Lower leg skin (tissue), 3 donors: Measurements from ENCODE around the gene TNFRSF8.

Experiments
- POLR2A ChIP-seq, 2 donors: fragments of 450-650 bp; IDR thresholded peaks; one replicate each; pipeline ENCODE4 v1.6.1; 2016 to 2017; ENCODE audit warnings: antibody characterized with exemption in 2 of 2, mild to moderate bottlenecking in 1 of 2, moderate library complexity in 1 of 2
- TF ChIP-seq, protein P1 (sequence below), 3 donors: fragments of 450-650 bp; IDR thresholded peaks; one replicate each; pipeline ENCODE4 v1.5.1; 2016; ENCODE audit warnings: antibody characterized with exemption in 3 of 3, mild to moderate bottlenecking in 3 of 3, moderate library complexity in 2 of 3

DNA sequence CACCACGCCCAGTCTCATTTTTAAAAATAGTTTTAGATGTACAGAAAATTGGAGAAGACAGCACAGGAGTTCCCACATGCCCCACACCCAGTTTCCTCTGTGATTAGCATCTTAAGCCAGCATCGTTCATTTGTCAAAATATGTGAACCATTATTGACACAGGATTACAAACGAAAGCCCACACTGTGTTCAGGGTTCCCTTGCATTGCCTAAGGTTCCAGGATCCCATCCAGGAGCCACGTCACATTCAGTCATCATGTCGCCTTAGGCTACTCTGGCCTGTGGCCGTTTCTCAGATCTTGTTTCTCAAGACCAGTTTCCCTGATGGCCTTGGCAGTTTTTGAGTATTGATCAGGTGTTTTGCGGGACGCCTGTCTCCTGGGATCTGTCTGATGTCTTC lies 69.0 kb downstream of the TNFRSF8 start:
- TF ChIP-seq, protein P1, sequence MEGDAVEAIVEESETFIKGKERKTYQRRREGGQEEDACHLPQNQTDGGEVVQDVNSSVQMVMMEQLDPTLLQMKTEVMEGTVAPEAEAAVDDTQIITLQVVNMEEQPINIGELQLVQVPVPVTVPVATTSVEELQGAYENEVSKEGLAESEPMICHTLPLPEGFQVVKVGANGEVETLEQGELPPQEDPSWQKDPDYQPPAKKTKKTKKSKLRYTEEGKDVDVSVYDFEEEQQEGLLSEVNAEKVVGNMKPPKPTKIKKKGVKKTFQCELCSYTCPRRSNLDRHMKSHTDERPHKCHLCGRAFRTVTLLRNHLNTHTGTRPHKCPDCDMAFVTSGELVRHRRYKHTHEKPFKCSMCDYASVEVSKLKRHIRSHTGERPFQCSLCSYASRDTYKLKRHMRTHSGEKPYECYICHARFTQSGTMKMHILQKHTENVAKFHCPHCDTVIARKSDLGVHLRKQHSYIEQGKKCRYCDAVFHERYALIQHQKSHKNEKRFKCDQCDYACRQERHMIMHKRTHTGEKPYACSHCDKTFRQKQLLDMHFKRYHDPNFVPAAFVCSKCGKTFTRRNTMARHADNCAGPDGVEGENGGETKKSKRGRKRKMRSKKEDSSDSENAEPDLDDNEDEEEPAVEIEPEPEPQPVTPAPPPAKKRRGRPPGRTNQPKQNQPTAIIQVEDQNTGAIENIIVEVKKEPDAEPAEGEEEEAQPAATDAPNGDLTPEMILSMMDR (IDR thresholded peaks at IDR 0.05): no peak
- no peak for TF ChIP-seq POLR2A (IDR thresholded peaks at IDR 0.05)
